GM18868 (cell line): Measurements from ENCODE around the gene MID2.
"Not testable (repeated sequence)": the region's sequence is repeated elsewhere in the genome, so short reads cannot be mapped to it uniquely, and the experiment has no call there.

Experiments
- ATAC-seq: cut with Tn5 transposase; IDR thresholded peaks from one replicate; pipeline ENCODE4 v1.9.1; 2021; ENCODE audit warnings: mild to moderate bottlenecking, moderate library complexity; ENCODE audit not compliant: unreplicated experiment

The MID2 gene

DNA sequence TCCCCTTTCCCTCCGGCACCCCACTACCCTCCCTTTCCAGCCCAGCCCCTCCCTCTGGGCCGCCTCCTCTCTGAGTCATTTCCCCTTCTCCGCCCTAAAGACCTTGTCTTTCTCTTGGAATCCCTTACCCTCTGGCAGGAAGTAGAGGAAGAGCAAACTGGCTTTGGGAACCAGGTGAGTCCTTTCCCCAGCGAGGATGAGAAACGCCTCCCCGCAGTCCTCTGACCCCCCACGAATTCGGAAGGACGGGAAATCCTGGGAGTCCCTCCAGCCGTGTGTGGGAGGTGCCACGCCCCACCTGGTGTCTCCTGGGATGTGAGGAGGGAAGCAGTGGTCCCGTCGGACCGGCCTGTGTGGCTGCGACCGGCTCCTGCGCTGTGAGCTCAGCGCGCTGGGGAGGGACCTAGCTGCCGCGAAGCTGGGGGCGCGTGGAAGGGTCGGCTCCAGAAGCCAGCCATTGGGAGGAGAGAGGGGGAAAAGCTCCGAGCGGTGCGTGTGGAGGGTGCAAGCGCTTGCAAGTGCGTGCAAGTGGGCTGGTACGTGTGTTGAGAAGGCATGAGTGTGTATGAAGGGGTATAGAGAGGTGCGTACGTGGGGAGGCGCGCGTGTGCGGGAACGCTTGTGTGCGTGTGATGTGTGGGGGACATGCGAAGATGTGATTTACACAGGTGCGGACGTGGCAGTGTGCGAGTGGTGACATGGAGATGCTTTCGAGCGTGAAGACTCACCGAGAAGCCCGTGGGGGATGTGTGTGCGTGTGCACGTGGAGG is 110.2 kb downstream of the MID2 start:
- no peak for ATAC-seq

DNA sequence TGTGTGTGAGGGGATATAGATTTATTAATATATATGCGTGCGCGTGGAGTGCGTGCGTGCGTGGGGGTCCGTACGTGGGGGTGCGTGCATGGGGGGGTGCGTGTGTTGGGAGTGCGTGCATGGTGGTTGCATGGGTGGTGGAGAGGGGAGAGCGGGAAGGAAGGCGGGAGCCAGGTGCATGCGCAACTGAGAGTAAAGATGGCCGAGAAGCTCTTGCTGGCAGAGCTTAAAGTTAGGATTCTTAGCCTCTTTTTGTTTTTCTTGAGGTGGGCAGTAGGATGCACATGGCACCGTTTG is 110.7 kb downstream of the MID2 start:
- no peak for ATAC-seq

DNA sequence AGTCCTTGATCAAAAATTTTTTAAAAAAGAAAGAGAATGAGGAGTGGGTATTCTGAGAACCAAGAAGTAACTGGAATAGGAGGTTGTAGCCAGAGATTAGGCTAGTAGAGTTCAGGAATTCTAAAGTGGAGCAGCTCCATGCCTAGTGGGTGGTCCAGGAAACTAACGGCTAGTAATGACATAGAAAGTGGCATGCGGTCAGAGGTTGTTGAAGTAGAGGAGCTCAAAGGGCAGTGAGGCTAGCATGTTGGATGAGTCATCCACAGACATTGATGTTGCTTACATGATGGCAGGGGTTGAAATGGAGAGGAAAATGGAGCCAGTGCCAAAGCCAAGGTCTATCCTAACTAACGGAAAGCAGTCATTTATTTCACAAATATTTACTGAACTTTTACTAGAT is 114.4 kb downstream of the MID2 start:
- ATAC-seq, result no peak

DNA sequence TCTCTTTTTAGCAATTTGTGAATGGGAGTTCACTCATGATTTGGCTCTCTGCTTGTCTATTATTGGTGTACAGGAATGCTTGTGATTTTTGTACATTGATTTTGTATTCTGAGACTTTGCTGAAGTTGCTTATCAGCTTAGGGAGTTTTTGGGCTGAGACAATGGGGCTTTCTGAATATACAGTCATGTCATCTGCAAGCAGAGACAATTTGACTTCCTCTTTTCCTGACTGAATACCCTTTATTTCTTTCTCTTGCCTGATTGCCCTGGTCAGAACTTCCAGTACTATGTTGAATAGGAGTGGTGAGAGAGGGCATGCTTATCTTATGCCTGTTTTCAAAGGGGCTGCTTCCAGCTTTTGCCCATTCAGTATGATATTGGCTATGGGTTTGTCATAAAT is 129.7 kb downstream of the MID2 start:
- ATAC-seq, result not testable (repeated sequence)

DNA sequence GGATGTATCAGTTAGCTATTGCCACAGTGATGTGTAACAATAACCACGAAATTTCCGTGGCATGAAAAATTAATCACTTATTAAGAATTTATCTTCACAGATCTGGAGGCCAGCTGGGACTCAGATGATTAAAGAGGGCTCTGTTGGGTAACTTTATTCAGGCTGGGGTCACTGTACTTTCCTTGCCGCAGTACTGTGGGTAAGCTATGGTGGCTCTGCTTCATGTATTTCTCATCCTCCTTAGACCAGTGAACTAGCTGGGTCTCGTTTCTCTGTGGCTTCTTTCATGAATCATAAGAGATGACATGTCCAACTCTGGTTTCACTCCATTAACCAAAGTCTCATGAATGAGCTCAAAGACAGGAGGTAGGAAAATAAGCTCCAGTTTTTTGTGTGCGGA is 143.0 kb downstream of the MID2 start:
- no peak for ATAC-seq

DNA sequence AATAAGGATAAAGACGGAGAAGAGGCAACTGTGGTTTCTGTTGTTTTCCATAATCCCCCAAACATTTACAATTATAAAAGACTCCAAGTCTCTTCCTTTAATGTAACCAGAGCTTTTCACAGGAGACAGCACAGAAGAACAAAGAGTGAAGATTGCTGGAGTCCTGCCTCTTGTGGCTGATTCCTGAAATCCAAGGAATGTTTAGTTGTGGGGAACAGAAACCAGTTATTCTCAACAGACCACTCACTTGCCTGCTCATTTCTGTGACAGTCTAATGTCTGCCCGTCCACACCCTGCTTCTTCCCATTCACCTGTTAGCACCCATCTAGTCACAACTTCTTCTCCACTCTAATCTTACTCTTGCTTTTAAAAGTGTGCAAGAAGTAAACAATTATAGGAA is 144.4 kb downstream of the MID2 start:
- ATAC-seq, result no peak

DNA sequence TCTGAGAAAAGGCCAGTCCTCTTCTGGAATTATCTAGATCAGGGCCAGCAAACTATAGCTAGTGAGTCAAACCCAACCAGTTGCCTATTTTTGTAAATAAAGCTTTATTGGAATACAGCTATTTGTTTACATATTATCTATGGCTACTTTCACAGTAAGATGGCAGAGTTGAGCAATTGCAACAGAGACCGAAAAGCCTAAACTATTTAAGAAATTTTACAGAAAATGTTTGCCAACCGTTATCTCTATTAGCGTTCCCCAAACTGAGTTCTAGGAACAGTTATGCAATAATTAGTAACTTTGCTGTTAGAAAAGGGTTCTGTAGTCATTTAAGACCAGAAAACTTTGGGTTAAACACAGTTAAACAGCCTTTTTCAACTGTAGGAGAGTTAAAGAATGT is 146.0 kb downstream of the MID2 start:
- no peak for ATAC-seq
